HG02588 (cell line): ENCODE measurements around the gene CEBPE.

ENCODE experiments used
- ATAC-seq: cut with Tn5 transposase; IDR thresholded peaks from one replicate; pipeline ENCODE4 v1.9.1; 2021; ENCODE audit warnings: mild to moderate bottlenecking, moderate library complexity; ENCODE audit not compliant: unreplicated experiment

The CEBPE gene

GRCh38 chr14:23145794-23146350 lies 26.8 kb upstream of the CEBPE start:
- ATAC-seq: no peak

GRCh38 chr14:23143911-23144310 lies 24.9 kb upstream of the CEBPE start:
- no peak for ATAC-seq

- no peak for ATAC-seq
Measured at GRCh38 chr14:23142826-23143225, 23.8 kb upstream of the CEBPE start.

- ATAC-seq: no peak
Measured at GRCh38 chr14:23141706-23142444, 22.8 kb upstream of the CEBPE start.

GRCh38 chr14:23140371-23140770 lies 21.3 kb upstream of the CEBPE start:
- ATAC-seq: no peak

- no peak for ATAC-seq
Measured at GRCh38 chr14:23139874-23140273, 20.8 kb upstream of the CEBPE start.

- ATAC-seq: no peak
Measured at GRCh38 chr14:23137813-23138535, 18.9 kb upstream of the CEBPE start.

- no peak for ATAC-seq
Measured at GRCh38 chr14:23137192-23137812, 18.2 kb upstream of the CEBPE start.

- ATAC-seq: no peak
Measured at GRCh38 chr14:23136566-23137133, 17.6 kb upstream of the CEBPE start.

- no peak for ATAC-seq
Measured at GRCh38 chr14:23132970-23133369, 13.9 kb upstream of the CEBPE start.

- no peak for ATAC-seq
Measured at GRCh38 chr14:23131482-23131881, 12.4 kb upstream of the CEBPE start.

GRCh38 chr14:23130871-23131270 lies 11.8 kb upstream of the CEBPE start:
- no peak for ATAC-seq

GRCh38 chr14:23129759-23130316 lies 10.8 kb upstream of the CEBPE start:
- ATAC-seq: no peak

- ATAC-seq: no peak
Measured at GRCh38 chr14:23128969-23129758, 10.1 kb upstream of the CEBPE start.

GRCh38 chr14:23127861-23128260 lies 8.8 kb upstream of the CEBPE start:
- no peak for ATAC-seq

- ATAC-seq: no peak
Measured at GRCh38 chr14:23126548-23127278, 7.7 kb upstream of the CEBPE start.

GRCh38 chr14:23125933-23126524 lies 7.0 kb upstream of the CEBPE start:
- ATAC-seq: no peak

GRCh38 chr14:23125011-23125410 lies 6.0 kb upstream of the CEBPE start:
- ATAC-seq: no peak

GRCh38 chr14:23124337-23124954 lies 5.4 kb upstream of the CEBPE start:
- no peak for ATAC-seq
